Measurements from ENCODE around the gene IQGAP2. TPM values are rescaled to one million over a fixed set of nuclear protein-coding genes. Genes with fewer than 3 reads are reported as not detected.

The IQGAP2 gene
- total RNA-seq, 1 experiment from 2014 or later: 13.4 TPM

DNA sequence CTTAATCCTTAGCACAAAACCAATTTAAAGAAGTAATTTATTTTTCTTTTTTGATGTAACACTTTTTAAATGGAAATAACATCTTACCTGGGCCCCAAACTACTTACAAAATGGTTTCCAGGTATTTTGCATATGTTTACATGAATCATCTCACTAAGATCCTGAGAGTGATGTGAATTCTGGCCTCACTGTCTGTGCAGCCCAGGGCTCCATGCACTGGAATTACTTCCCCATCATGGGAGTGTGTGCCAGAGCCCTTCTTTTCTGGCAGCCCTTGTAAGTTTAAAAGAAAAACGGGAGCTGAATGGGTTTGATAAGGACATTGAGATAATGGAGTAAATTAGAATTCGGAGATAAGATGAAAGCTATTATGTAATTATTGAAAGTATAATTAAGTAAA, 300.6 kb downstream of the IQGAP2 start:
- TF ChIP-seq CTCF (IDR thresholded peaks at IDR 0.05; ENCODE audit: unreplicated experiment): no peak
- Mint-ChIP-seq H3K36me3 (ENCODE audit: insufficient read depth, unreplicated experiment) (no peaks in the 10 kb centered on the region), H3K4me3 (ENCODE audit: low read depth, unreplicated experiment) (no peak overlapping the region), H3K27ac (ENCODE audit: unreplicated experiment) (no peak overlapping the region), H3K4me1 (ENCODE audit: low read depth, unreplicated experiment) (peaks cover 11% of the 10 kb centered on the region), H3K27me3 (ENCODE audit: unreplicated experiment) (peaks cover 10% of the 10 kb centered on the region), H3K9me3 (ENCODE audit: low read depth, unreplicated experiment) (no peaks in the 10 kb centered on the region)
- no peak for DNase-seq
- CTCF ChIA-PET: no interaction called here
- intact Hi-C loops (cut with micrococcal nuclease; ENCODE audit: unreplicated experiment): no loop called here
- BruUV-seq (replicated peaks): no TSS peak

DNA sequence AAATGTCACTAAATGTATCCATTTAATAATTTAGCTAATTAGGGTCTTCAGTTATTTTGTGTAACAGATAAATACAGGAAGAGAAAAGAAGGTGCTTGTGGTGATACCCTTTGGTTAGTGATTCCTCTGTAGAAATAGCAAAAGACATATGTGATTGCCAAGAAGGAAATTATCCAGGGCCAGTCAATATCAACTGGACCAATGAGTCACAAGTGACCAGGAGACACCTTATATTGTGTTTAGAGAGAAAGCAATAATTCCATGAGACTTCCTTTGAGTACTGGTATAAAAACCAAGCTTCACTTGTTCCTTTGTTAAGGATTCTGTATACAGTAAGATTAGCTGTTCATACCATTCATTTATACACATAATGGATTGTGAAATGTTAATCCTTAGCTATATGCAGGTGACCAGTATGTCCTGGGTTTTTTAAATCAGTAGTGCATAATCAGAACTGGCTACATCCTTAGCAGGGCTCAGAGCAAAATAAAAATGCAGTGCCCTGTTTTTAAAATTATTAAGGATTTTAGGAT, 301.1 kb downstream of the IQGAP2 start:
- CTCF ChIA-PET: no interaction called here
- intact Hi-C loops (cut with micrococcal nuclease; ENCODE audit: unreplicated experiment): no loop called here
- no peaks in the 10 kb centered on the region for H3K36me3 Mint-ChIP-seq (ENCODE audit: insufficient read depth, unreplicated experiment)

GRCh38 chr5:76705574-76705973, 302.5 kb downstream of the IQGAP2 start:
- Mint-ChIP-seq H3K9me3 (ENCODE audit: low read depth, unreplicated experiment) (no peaks in the 10 kb centered on the region), H3K27me3 (ENCODE audit: unreplicated experiment) (peaks cover 17% of the 10 kb centered on the region), H3K4me1 (ENCODE audit: low read depth, unreplicated experiment) (peaks cover 11% of the 10 kb centered on the region), H3K27ac (ENCODE audit: unreplicated experiment) (no peak overlapping the region), H3K4me3 (ENCODE audit: low read depth, unreplicated experiment) (no peak overlapping the region), H3K36me3 (ENCODE audit: insufficient read depth, unreplicated experiment) (no peaks in the 10 kb centered on the region)
- no TSS peak for BruUV-seq (replicated peaks)
- no peak for DNase-seq
- CTCF ChIA-PET: interaction anchor here (0.5 to 1.3 kb wide), 3 partner anchors 14 to 1099 kb away, joined by 3 to 4 read pairs (median 4); no protein-coding TSS in a partner anchor
- no peak for TF ChIP-seq CTCF (IDR thresholded peaks at IDR 0.05; ENCODE audit: unreplicated experiment)
- intact Hi-C loops (cut with micrococcal nuclease; ENCODE audit: unreplicated experiment): no loop called here

More for the DNA sequence above, 301.1 kb downstream of the IQGAP2 start:
- no peak overlapping the region for H3K4me3 Mint-ChIP-seq (ENCODE audit: low read depth, unreplicated experiment)
- TF ChIP-seq CTCF (IDR thresholded peaks at IDR 0.05; ENCODE audit: unreplicated experiment): no peak
- BruUV-seq (replicated peaks): no TSS peak
- H3K27me3 Mint-ChIP-seq (ENCODE audit: unreplicated experiment): peaks cover 15% of the 10 kb centered on the region
- DNase-seq: no peak
- H3K4me1 Mint-ChIP-seq (ENCODE audit: low read depth, unreplicated experiment): peaks cover 11% of the 10 kb centered on the region
- no peak overlapping the region for H3K27ac Mint-ChIP-seq (ENCODE audit: unreplicated experiment)
- H3K9me3 Mint-ChIP-seq (ENCODE audit: low read depth, unreplicated experiment): no peaks in the 10 kb centered on the region

- Mint-ChIP-seq H3K27me3 (ENCODE audit: unreplicated experiment) (peaks cover 22% of the 10 kb centered on the region), H3K36me3 (ENCODE audit: insufficient read depth, unreplicated experiment) (peaks cover under 1% of the 10 kb centered on the region), H3K4me3 (ENCODE audit: low read depth, unreplicated experiment) (no peak overlapping the region), H3K9me3 (ENCODE audit: low read depth, unreplicated experiment) (no peaks in the 10 kb centered on the region), H3K27ac (ENCODE audit: unreplicated experiment) (no peak overlapping the region), H3K4me1 (ENCODE audit: low read depth, unreplicated experiment) (no peaks in the 10 kb centered on the region)
- CTCF ChIA-PET: no interaction called here
- intact Hi-C loops (cut with micrococcal nuclease; ENCODE audit: unreplicated experiment): no loop called here
- BruUV-seq (replicated peaks): no TSS peak
- DNase-seq: no peak
- TF ChIP-seq CTCF (IDR thresholded peaks at IDR 0.05; ENCODE audit: unreplicated experiment): no peak
These were observed 306.7 kb downstream of the IQGAP2 start for GRCh38 chr5:76709762-76710161.

Measured in Calu3 (cell line).